SKM-1 (cell line): ENCODE results near the gene STK32A.
"Not testable (repeated sequence)": the region's sequence is repeated elsewhere in the genome, so short reads cannot be mapped to it uniquely, and the experiment has no call there.

Experiments
- DNase-seq: peaks from one replicate; lab custom pipeline; 2025; ENCODE audit not compliant: unreplicated experiment; lab: John Stamatoyannopoulos, UW

STK32A gene

GRCh38 chr5:147341345-147341744 is 106.5 kb downstream of the STK32A start:
- no peak for DNase-seq

- no peak for DNase-seq
Observed at GRCh38 chr5:147344861-147345260, 110.0 kb downstream of the STK32A start.

- no peak for DNase-seq
Observed at GRCh38 chr5:147346006-147346561, 111.3 kb downstream of the STK32A start.

GRCh38 chr5:147348046-147348445 is 113.2 kb downstream of the STK32A start:
- no peak for DNase-seq

GRCh38 chr5:147348451-147348850 is 113.6 kb downstream of the STK32A start:
- DNase-seq: no peak

GRCh38 chr5:147349241-147349640 is 114.4 kb downstream of the STK32A start:
- no peak for DNase-seq

- DNase-seq: no peak
Observed at GRCh38 chr5:147359101-147359500, 124.3 kb downstream of the STK32A start.

GRCh38 chr5:147359581-147359980 is 124.8 kb downstream of the STK32A start:
- no peak for DNase-seq

GRCh38 chr5:147360816-147361215 is 126.0 kb downstream of the STK32A start:
- DNase-seq: no peak

- DNase-seq: no peak
Observed at GRCh38 chr5:147361441-147362175, 126.8 kb downstream of the STK32A start.

GRCh38 chr5:147367381-147367780 is 132.6 kb downstream of the STK32A start:
- DNase-seq: not testable (repeated sequence)

- DNase-seq: no peak
Observed at GRCh38 chr5:147369742-147370374, 135.0 kb downstream of the STK32A start.

- no peak for DNase-seq
Observed at GRCh38 chr5:147371290-147371689, 136.5 kb downstream of the STK32A start.

- DNase-seq: no peak
Observed at GRCh38 chr5:147372191-147372590, 137.4 kb downstream of the STK32A start.

- DNase-seq: no peak
Observed at GRCh38 chr5:147373328-147373727, 138.5 kb downstream of the STK32A start.

- peak; percentile 68 for DNase-seq
Observed at GRCh38 chr5:147375151-147375550, 140.3 kb downstream of the STK32A start.

- DNase-seq: no peak
Observed at GRCh38 chr5:147377682-147378081, 142.9 kb downstream of the STK32A start.

- DNase-seq: no peak
Observed at GRCh38 chr5:147381555-147381954, 146.7 kb downstream of the STK32A start.

- no peak for DNase-seq
Observed at GRCh38 chr5:147382776-147383175, 147.9 kb downstream of the STK32A start.

GRCh38 chr5:147384346-147385193 is 149.7 kb downstream of the STK32A start:
- no peak for DNase-seq

- DNase-seq: no peak
Observed at GRCh38 chr5:147387109-147387508, 152.3 kb downstream of the STK32A start.
